Kidney epithelial cell (primary cell): ENCODE results near the gene CITED4. TPM values are rescaled to one million over a fixed set of nuclear protein-coding genes. Genes with fewer than 3 reads are reported as not detected.

Experiments
- DNase-seq: peaks from one replicate; pipeline ENCODE4 v3.0.0-alpha.2; 2010; ENCODE audit warnings: low read depth
- H3K27me3 ChIP-seq: 2 replicates; pipeline ENCODE4 v1.6.0; 2011; ENCODE audit warnings: low read length; ENCODE audit not compliant: control insufficient read depth, insufficient read depth
- H3K36me3 ChIP-seq: 2 replicates; pipeline ENCODE4 v1.5.1; 2011; ENCODE audit warnings: low read length; ENCODE audit not compliant: control insufficient read depth, insufficient read depth
- H3K4me3 ChIP-seq: 2 replicates; pipeline ENCODE4 v1.5.1; 2011; ENCODE audit warnings: low read depth, mild to moderate bottlenecking, control low read depth, low read length
- CTCF ChIP-seq: IDR thresholded peaks from 2 replicates; pipeline ENCODE4 v1.5.1; 2011; ENCODE audit warnings: mild to moderate bottlenecking, moderate library complexity, low read length, control low read depth, inconsistent platforms; ENCODE audit not compliant: insufficient read depth, poor library complexity, severe bottlenecking
- total RNA-seq: library from RNA; depleted of rRNA; stranded (reverse); fragments of >200 nt; gene quantifications from 2 replicates; pipeline ENCODE4 v1.2.3, GENCODE V29; 2015

The CITED4 gene
- total RNA-seq, 1 donor from 2014 or later: 31.0 TPM

GRCh38 chr1:40844079-40844478 is 18.1 kb downstream of the CITED4 start:
- no peak for TF ChIP-seq CTCF
- no peak overlapping the region for H3K4me3 ChIP-seq
- DNase-seq: no peak
- H3K27me3 ChIP-seq: no peaks in the 10 kb centered on the region
- H3K36me3 ChIP-seq: no peaks in the 10 kb centered on the region

DNA sequence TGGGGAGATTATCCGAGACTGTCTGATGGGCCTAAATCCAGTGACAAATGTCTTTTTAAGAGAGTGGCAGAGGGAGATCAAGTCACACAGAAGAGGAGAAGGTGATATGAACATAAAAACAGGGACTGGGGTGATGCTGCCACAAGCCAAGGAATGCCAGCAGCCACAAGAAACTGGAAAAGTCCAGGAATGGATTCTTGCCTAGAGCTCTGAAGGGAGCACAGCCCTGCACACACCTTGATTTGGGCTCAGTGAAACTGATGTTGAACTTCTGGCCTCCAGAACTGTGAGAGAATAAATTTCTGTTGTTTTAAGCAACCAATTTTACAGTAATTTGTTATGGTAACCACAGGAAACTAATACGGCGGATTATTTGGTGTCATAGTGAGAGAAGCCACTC is 19.5 kb downstream of the CITED4 start:
- H3K27me3 ChIP-seq: no peaks in the 10 kb centered on the region
- no peak for TF ChIP-seq CTCF
- H3K4me3 ChIP-seq: no peak overlapping the region
- DNase-seq: no peak
- H3K36me3 ChIP-seq: no peaks in the 10 kb centered on the region

GRCh38 chr1:40842207-40842606 is 20.0 kb downstream of the CITED4 start:
- Histone ChIP-seq H3K27me3 (no peaks in the 10 kb centered on the region), H3K36me3 (no peaks in the 10 kb centered on the region), H3K4me3 (no peak overlapping the region)
- TF ChIP-seq CTCF: no peak
- DNase-seq: no peak

- Histone ChIP-seq H3K36me3 (no peaks in the 10 kb centered on the region), H3K27me3 (no peaks in the 10 kb centered on the region), H3K4me3 (no peak overlapping the region)
- DNase-seq: no peak
- no peak for TF ChIP-seq CTCF
These were observed 20.6 kb downstream of the CITED4 start for GRCh38 chr1:40841602-40842001.

DNA sequence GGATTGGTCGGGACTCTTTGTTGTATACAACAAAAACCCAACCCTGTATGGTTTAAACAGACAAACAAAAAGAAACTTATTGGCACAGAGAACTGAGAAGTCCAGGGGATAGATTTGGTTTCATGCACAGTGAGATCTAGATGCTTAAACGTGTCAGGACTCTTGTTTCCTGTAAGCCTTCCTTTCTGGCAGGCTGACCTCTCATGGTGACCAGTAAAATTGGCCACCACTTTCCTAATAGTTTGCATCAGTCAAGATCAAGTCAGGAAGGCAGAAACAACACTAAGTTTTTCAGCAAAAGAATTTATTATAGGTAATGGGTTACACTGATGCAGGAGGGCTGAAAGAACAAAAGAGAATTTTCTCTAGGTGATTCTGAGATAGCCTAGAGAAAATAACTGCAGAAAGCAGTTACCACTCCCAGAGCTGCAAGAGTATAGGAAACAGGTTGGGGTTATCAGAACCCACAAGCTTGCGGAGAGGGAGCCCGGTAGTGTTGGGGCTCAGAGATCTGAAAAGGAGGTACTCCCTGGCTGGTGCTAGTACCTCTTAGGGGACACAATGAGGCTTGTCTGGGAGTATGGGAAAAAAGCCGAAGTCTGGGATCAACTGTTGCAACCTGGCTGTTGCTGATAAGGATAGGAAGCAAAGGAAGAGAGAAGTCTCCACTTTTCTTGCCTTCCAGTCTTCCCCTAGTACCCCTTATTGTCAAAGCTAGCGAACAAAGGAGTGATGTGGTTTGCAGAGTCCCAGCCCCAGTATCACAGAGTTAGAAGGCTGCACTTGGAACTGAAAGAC is 21.4 kb downstream of the CITED4 start:
- H3K4me3 ChIP-seq: no peak overlapping the region
- no peaks in the 10 kb centered on the region for H3K27me3 ChIP-seq
- DNase-seq: no peak
- TF ChIP-seq CTCF: no peak
- H3K36me3 ChIP-seq: no peaks in the 10 kb centered on the region

DNA sequence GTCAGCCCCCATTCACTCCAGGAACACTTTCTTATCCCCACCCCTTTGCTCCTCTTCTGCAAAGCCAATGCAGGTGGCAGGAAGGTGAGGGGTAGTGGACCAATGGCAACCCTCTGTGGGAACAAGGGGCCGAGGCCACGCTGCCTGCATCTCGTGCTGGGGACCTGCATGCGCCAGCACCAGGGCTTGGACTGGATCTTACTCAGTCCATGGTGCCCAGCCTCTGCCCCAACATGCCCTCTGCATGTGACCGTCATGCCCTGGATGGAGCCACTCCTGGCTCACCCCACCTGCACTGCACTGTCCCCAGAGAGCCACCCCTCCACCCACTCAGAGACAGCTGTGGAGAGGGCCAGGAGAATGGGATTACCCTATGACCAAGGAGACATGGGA is 22.2 kb downstream of the CITED4 start:
- no peak for DNase-seq
- no peaks in the 10 kb centered on the region for H3K27me3 ChIP-seq
- no peak overlapping the region for H3K4me3 ChIP-seq
- no peak for TF ChIP-seq CTCF
- no peaks in the 10 kb centered on the region for H3K36me3 ChIP-seq
